Rectal smooth muscle tissue (tissue), 1 donor: Measurements from ENCODE around the gene SH2D1B.
"Not testable (repeated sequence)": the region's sequence is repeated elsewhere in the genome, so short reads cannot be mapped to it uniquely, and the experiment has no call there.

ENCODE experiments used
- H3K27ac ChIP-seq: one replicate; pipeline ENCODE4 v1.7.0; 2013; ENCODE audit warnings: low read depth, low read length, inconsistent platforms
- H3K27me3 ChIP-seq: one replicate; pipeline ENCODE4 v1.7.0; 2013; ENCODE audit warnings: low read length; ENCODE audit not compliant: control insufficient read depth, insufficient read depth
- H3K36me3 ChIP-seq: one replicate; pipeline ENCODE4 v1.7.0; 2013; ENCODE audit warnings: low read length; ENCODE audit not compliant: control insufficient read depth, insufficient read depth
- H3K4me1 ChIP-seq: one replicate; pipeline ENCODE4 v1.7.0; 2013; ENCODE audit warnings: low read length; ENCODE audit not compliant: control insufficient read depth, insufficient read depth
- H3K4me3 ChIP-seq: one replicate; pipeline ENCODE4 v1.7.0; 2013; ENCODE audit warnings: low read length
- H3K9ac ChIP-seq: one replicate; pipeline ENCODE4 v1.7.0; 2013; ENCODE audit warnings: low read length

SH2D1B gene, protein sequence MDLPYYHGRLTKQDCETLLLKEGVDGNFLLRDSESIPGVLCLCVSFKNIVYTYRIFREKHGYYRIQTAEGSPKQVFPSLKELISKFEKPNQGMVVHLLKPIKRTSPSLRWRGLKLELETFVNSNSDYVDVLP

DNA sequence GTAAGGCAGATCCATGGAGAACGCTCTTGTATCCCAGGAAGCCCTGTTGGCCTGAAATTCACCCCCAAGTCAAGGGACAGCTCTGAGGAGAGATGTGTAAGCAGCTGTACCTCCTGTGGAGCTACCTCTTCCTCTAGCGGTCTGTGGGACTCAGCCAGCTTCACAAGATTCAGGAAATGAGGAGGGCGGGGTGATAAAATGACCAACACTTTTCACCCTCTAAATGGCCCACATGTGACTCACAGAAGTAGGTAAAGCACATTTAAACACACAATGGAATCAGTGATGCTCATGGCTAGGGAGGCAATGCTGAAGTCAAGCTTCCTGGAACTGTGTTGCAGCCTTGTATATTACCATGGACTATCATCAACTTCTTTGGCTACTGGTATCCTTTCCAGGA, at the start of gene SH2D1B:
TSS of gene SH2D1B (minus strand) at position 135 of the 400 bp plus-strand sequence. CDS start at position 15, 120 bp downstream.
- no peaks in the 10 kb centered on the region for H3K27me3 ChIP-seq
- H3K4me3 ChIP-seq = no peak within 1 kb of the TSS
- no peaks in the 10 kb centered on the region for H3K36me3 ChIP-seq
- H3K9ac ChIP-seq = no peak within 1 kb of the TSS
- no peaks in the 10 kb centered on the region for H3K4me1 ChIP-seq
- no peak within 1 kb of the TSS for H3K27ac ChIP-seq

DNA sequence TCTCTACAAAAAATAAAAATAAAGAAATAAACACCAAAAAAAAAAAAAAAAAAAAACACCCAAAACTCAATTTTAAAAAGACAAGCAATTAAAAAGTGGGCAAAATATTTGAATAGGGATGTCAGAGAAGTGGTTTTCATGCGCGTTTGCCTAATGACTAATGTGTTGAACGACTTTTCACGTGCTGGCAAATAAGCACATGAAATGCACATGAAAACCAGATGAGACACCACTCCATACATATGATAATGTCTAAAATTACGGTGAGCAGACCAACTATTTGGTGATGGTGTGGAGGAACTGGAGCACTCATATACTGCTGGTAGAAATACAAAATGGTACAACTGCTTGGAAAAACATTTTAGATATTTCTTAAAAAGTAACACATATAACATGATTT, 46.3 kb upstream of the SH2D1B start:
- Histone ChIP-seq H3K36me3 (no peaks in the 10 kb centered on the region), H3K27me3 (no peaks in the 10 kb centered on the region), H3K27ac (no peak overlapping the region), H3K4me1 (no peaks in the 10 kb centered on the region), H3K9ac (no peak overlapping the region), H3K4me3 (no peak overlapping the region)

DNA sequence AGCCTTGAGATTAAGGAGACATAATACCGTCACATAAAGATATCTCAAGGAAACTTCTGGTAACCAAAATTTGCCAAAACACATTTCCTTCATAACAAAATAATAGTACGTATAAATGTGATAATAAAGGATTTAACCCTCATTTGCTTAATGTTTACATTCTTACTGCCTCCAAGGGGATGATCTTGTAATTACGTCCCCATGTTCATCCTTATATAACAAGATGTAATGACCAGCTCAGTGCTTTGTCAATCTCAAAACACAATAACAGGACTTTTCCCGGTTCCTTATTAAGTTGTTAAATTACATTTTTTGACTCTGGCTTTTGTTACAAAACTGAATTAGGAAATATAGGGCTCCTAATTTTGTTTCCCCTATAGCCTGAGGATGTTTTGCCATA, 44.4 kb upstream of the SH2D1B start:
- Histone ChIP-seq H3K36me3 (no peaks in the 10 kb centered on the region), H3K4me1 (no peaks in the 10 kb centered on the region), H3K9ac (no peak overlapping the region), H3K27ac (no peak overlapping the region), H3K27me3 (no peaks in the 10 kb centered on the region), H3K4me3 (no peak overlapping the region)

DNA sequence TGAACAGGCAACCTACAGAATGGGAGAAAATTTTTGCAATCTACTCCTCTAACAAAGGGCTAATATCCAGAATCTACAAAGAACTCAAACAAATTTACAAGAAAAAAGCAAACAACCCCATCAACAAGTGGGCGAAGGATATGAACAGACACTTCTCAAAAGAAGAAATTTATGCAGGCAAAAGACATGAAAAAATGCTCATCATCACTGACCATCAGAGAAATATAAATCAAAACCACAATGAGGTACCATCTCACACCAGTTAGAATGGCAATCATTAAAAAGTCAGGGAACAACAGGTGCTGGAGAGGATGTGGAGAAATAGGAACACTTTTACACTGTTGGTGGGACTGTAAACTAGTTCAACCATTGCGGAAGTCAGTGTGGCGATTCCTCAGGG, 42.4 kb upstream of the SH2D1B start:
- H3K27me3 ChIP-seq, H3K36me3 ChIP-seq, H3K27ac ChIP-seq, H3K4me1 ChIP-seq, H3K9ac ChIP-seq, H3K4me3 ChIP-seq: not testable (repeated sequence)

DNA sequence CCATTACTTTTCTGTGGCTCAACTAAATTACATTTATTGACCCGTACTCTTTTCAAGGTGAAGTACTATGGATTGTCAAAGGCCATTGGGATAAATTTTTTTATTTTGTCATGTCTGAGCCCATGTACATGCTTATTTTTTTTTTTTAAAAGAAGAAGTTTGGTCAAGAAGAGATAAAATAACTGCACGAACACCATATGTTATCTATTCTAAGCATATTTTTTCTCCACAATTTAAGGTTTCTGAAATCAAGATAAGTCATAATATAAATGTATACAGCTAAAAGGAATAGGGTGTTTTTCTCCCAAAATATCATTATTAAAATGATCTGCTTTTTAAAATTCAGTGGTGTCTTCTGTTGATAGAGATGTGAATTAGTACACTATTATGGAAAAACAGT, 35.0 kb upstream of the SH2D1B start:
- no peaks in the 10 kb centered on the region for H3K36me3 ChIP-seq
- H3K4me3 ChIP-seq = no peak overlapping the region
- H3K9ac ChIP-seq = no peak overlapping the region
- no peaks in the 10 kb centered on the region for H3K27me3 ChIP-seq
- H3K4me1 ChIP-seq = no peaks in the 10 kb centered on the region
- H3K27ac ChIP-seq = no peak overlapping the region

DNA sequence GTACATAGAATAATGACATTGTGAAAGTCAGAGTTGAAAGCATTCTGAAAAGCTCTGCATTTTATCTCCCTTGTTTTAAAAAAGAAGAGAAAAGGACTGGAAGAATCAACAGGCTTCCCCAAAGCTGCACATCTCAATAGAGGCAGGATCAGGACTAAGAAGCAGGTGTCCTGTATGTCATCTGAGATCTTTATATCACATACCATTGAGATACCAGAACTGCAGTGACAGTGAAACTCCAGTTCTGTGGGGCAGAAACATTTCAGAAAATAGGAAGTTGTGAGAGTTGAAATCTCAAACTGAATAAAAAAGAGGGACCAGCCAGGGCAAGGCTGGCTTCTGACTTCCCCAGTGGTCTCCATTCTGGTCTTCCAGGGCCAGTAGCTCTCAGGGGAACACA, 33.0 kb upstream of the SH2D1B start:
- no peak overlapping the region for H3K4me3 ChIP-seq
- no peak overlapping the region for H3K27ac ChIP-seq
- no peaks in the 10 kb centered on the region for H3K4me1 ChIP-seq
- H3K27me3 ChIP-seq = no peaks in the 10 kb centered on the region
- H3K9ac ChIP-seq = no peak overlapping the region
- H3K36me3 ChIP-seq = no peaks in the 10 kb centered on the region

DNA sequence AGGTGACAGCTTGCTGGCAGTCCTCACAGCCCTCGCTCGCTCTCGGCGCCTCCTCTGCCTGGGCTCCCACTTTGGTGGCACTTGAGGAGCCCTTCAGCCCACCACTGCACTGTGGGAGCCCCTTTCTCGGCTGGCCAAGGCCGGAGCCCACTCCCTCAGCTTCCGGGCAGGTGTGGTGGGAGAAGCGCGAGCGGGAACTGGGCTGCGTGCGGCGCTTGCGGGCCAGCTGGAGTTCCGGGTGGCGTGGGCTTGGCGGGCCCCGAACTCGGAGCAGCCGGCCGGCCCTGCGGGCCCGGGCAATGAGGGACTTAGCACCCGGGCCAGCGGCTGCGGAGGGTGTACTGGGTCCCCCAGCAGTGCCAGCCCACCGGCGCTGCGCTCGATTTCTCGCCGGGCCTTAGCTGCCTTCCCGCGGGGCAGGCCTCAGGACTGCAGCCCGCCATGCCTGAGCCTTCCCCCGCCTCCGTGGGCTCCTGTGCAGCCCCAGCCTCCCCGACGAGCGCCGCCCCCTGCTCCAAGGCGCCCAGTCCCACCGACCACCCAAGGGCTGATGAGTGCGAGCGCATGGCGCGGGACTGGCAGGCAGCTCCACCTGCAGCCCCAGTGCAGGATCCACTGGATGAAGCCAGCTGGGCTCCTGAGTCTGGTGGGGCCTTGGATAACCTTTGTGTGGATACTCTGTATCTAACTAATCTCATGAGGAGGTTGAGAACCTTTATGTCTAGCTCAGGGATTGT, 21.2 kb upstream of the SH2D1B start:
- not testable (repeated sequence) for H3K4me1 ChIP-seq, H3K36me3 ChIP-seq, H3K9ac ChIP-seq, H3K27me3 ChIP-seq, H3K27ac ChIP-seq, H3K4me3 ChIP-seq

DNA sequence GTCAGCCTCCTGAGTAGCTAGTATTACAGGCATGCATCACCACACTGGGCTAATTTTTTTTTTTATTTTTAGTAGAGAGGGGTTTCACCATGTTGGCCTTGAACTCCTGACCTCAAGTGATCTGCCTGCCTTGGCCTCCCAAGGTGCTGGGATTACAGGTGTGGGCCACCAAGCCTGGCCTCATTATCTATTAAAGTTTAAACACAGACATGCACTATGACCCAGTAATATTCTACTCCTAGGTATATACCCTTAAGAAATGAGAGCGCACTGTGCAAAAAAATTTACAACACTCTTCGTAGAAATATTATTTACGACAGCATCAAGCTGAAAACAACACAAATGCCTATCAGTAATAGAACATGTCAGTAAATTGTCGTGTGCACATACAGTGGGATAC, 18.6 kb upstream of the SH2D1B start:
- no peaks in the 10 kb centered on the region for H3K4me1 ChIP-seq
- H3K27ac ChIP-seq = no peak overlapping the region
- no peak overlapping the region for H3K4me3 ChIP-seq
- H3K9ac ChIP-seq = no peak overlapping the region
- no peaks in the 10 kb centered on the region for H3K36me3 ChIP-seq
- no peaks in the 10 kb centered on the region for H3K27me3 ChIP-seq

DNA sequence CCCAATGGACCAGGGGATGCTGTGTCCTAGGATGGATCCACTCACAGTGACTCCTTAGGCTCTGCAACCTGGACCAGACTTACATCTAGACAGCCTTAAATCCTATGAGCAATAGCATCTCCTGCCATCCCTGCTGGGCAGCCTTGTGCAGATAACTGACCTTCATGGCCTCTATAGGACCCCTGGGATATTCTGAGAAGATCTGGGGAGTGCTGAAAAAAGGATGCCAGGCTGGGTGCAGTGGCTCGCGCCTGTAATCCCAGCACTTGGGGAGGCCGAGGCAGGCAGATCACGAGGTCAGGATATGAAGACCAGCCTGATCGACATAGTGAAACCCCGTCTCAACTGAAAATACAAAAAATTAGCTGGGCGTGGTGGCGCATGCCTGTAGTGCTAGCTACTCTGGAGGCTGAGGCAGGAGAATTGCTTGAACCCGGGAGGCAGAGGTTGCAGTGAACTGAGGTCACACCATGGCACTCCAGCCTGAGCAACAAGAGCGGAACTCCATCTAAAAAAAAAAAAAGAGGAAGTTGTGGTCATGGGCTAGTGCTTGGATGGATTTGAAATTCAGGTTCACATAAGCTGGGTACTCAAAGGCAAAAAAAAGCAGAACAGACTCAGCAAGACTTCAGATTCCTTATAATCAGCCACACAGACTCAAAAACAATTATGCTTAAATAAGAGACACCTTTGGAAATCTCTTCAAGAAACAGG, 10.9 kb upstream of the SH2D1B start:
- Histone ChIP-seq H3K4me1 (no peaks in the 10 kb centered on the region), H3K27me3 (no peaks in the 10 kb centered on the region), H3K27ac (no peak overlapping the region), H3K9ac (no peak overlapping the region), H3K36me3 (no peaks in the 10 kb centered on the region), H3K4me3 (no peak overlapping the region)

DNA sequence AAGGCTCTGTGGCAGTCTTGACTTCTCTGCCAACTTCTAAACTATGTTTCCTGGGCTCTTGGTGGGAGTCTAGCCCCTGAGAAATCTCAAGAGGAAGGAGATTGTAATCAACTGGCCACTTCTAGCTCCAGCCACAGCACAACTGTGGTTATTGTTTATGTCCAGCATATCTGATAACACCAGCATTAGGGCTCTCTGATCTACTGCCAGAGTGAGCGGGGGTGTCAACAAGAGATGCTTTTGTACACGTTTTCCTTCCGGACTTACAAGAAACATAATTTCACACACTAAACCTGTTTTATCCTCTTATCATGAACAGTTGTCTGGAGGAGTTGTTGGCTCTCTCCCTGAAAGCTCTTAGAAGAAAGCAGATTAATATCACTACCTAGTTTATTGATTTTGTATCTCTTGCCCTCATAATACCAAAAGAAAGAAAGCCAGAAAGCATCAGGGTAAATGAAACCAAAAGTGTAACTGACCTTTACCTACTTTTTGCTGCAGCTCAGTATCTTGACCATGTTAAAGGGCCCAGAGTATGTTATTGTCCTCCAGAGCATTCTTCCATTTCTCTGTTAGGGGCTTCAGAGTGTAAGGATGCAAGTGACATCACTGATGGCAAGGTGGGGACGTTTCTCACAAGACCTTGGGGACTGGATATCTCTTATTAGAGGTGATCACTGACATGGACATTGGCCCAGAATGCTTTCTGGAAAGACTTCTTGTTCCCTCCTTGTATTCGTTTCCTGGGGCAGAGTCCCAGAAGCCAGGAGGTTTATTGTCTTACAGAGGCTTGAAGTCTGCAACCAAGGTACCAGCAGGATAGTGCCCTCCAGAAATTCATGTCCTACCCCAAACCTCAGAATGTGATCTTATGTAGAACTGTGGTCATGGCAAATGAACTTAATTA, 9.6 kb upstream of the SH2D1B start:
- no peaks in the 10 kb centered on the region for H3K27me3 ChIP-seq
- H3K27ac ChIP-seq = no peak overlapping the region
- H3K4me1 ChIP-seq = no peaks in the 10 kb centered on the region
- H3K4me3 ChIP-seq = no peak overlapping the region
- H3K36me3 ChIP-seq = no peaks in the 10 kb centered on the region
- no peak overlapping the region for H3K9ac ChIP-seq

DNA sequence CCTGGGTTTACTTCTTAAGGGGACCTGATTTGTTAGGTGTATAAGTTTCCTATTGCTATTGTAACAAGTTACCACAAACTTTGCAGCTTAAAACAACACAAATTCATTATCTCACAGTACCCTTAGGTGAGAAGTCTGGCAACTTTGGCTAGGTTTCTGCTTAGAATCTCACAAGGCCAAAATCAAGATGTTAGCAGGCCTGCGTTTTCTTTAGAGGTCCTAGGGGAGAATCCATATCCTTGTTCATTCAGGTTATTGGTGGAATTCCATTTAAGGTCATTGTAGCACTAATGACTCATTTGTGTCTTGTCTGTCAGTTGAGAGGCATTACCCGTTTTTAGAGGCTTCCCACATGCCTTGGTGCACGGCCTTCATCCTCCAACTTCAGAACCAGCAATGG, 8.2 kb upstream of the SH2D1B start:
- no peak overlapping the region for H3K27ac ChIP-seq

DNA sequence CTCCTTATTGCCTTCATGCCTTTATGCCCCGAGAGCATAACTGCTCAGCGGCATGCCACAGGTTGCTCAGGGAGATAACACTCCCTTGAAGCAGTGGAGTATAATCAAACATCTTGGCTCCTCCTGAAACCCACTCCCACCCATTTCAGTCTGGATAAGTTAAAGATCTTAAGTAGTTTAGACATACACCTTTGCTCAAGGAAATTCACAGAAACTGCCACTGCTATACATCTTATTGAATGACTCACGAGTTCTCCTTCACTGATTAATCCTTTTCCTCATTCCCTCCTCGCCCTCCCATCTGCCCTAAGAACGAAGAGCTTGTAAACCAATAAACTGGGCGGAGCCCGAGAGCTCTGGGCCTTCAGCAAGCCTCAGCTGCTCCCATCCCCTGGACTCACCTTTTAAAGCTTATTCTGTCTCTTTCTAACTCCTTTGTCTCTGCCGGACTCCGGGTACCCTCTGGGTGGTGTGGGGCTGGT, 7.6 kb upstream of the SH2D1B start:
- not testable (repeated sequence) for H3K36me3 ChIP-seq, H3K9ac ChIP-seq
- H3K4me3 ChIP-seq = peak overlapping the region; percentile 52

More for the DNA sequence above, 8.2 kb upstream of the SH2D1B start:
- H3K9ac ChIP-seq = no peak overlapping the region
- no peaks in the 10 kb centered on the region for H3K27me3 ChIP-seq
- no peaks in the 10 kb centered on the region for H3K4me1 ChIP-seq
- H3K4me3 ChIP-seq = peak overlapping the region; percentile 52
- no peaks in the 10 kb centered on the region for H3K36me3 ChIP-seq

More for the DNA sequence above, 7.6 kb upstream of the SH2D1B start:
- not testable (repeated sequence) for H3K27me3 ChIP-seq, H3K4me1 ChIP-seq, H3K27ac ChIP-seq
